ENCODE measurements around the gene CDRT4. TPM values are rescaled to one million over a fixed set of nuclear protein-coding genes. Genes with fewer than 3 reads are reported as not detected.

CDRT4 gene
- polyA plus RNA-seq, 3 donors: 1.9 to 11.6 (median 4.4) TPM

- DNase-seq (ENCODE audit: extremely low read depth in 1 of 11, low read depth in 9 of 11, low spot score in 4 of 11): no peak
These were observed 29.6 kb upstream of the CDRT4 start for GRCh38 chr17:15496735-15497670.

GRCh38 chr17:15494821-15495220 is 27.4 kb upstream of the CDRT4 start:
- no peak for DNase-seq (ENCODE audit: extremely low read depth in 1 of 11, low read depth in 9 of 11, low spot score in 4 of 11)

GRCh38 chr17:15493693-15494035 is 26.2 kb upstream of the CDRT4 start:
- DNase-seq (ENCODE audit: extremely low read depth in 1 of 11, low read depth in 9 of 11, low spot score in 4 of 11): no peak

DNA sequence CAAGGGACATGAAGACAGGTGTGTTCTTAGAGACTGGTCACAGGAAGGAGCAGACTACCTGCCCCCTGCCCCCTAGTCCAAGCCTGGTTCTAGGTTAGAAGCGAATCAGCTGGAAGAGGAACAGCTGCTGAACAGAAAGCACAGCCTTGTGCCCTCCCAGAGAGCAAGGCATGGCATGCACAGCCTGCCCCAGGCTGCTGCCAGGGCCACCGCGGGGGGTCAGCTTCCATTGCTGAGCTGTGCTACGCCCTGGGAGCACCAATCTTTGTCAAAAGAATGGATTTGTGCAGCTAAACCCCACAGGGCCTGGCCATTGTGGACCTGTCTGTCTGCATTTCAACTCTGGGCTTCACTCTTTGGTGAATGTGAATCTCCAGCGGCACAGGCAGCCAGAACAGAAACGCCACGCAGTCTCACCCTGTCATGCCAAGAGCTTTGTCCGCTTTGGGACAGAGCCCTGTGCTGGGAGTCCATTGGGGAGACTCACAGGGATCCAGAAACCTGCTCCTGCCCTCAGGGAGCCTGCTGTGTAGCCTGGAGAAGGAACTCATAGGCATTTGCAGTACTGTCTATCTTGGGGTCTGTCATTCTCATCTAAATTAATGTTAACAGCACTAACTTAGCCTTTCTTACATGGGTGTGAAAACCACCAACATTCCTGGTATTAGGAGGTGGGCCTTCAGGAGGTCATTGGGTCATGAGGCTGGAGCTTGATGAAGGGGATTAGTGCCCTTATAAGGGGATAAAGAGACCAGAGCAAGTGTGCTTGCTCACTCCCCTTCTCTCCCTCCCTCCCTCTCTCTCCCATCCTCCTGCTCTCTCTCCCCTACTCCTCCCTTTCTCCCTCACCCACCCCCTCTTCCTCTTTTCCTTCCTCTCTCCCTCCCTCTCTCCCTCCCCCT is 25.6 kb upstream of the CDRT4 start:
- no peak for DNase-seq (ENCODE audit: extremely low read depth in 1 of 11, low read depth in 9 of 11, low spot score in 4 of 11)

DNA sequence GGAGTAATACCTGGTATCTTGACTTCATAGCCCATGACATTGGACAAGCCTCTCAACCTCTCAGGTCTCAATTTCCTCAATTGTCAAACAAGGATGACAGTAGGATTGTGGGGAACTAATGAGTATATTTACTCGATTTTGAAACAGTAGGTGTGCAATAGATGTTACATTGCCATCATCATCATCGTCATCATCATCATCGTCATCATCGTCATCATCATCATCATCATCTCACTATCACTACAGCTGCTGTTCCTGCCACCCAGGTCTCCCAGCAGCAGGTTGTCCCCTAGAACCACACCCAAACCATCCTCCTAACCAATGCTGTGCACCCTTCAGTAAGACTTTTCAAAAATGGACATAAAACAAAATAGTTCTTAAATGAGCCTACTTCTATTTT is 24.8 kb upstream of the CDRT4 start:
- no peak for DNase-seq (ENCODE audit: extremely low read depth in 1 of 11, low read depth in 9 of 11, low spot score in 4 of 11)

GRCh38 chr17:15490634-15491261 is 23.3 kb upstream of the CDRT4 start:
- DNase-seq (ENCODE audit: extremely low read depth in 1 of 11, low read depth in 9 of 11, low spot score in 4 of 11): peak in 1 of 11 donors; percentile 45

DNA sequence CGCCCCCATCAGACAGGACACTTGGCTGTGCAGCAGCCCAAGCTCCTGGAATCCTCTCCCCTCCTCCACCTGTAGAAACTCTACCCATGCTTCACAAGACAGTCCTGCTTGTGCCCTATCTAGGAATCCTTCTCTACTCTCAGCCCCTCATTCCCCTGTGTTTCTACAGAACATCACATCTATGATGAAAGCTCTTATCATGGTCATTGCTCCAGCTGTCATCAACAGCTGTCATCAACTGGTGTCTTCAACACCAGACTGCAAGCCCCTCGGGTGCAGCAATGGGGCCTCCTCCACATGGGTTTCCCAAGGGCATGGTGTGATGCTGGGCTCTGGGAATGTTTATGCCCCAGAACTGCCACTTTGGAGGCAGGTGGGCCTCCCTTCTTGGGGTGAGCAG is 21.1 kb upstream of the CDRT4 start:
- no peak for DNase-seq (ENCODE audit: extremely low read depth in 1 of 11, low read depth in 9 of 11, low spot score in 4 of 11)

GRCh38 chr17:15485045-15485444 is 17.6 kb upstream of the CDRT4 start:
- DNase-seq (ENCODE audit: extremely low read depth in 1 of 11, low read depth in 9 of 11, low spot score in 4 of 11): no peak

DNA sequence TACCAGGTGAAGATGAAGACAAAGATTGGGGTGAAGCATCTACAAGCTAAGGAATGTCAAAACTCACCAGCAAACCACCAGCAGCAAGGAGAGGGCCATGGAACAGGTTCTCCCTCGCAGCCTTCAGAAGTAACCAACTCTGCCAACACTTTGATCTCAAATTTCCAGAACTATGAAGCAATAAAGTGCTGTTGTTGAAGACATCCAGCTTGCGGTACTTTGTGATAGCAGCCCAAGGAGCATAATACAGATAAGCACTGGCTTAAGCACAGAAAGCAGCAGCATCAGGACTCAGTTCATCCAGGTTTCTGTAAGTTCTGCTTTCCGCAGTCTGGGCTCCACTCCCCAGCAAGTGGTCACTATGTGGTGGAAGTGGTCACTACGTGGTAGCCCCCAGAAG is 16.0 kb upstream of the CDRT4 start:
- no peak for DNase-seq (ENCODE audit: extremely low read depth in 1 of 11, low read depth in 9 of 11, low spot score in 4 of 11)

- DNase-seq (ENCODE audit: extremely low read depth in 1 of 11, low read depth in 9 of 11, low spot score in 4 of 11): no peak
These were observed 15.1 kb upstream of the CDRT4 start for GRCh38 chr17:15482476-15482875.

DNA sequence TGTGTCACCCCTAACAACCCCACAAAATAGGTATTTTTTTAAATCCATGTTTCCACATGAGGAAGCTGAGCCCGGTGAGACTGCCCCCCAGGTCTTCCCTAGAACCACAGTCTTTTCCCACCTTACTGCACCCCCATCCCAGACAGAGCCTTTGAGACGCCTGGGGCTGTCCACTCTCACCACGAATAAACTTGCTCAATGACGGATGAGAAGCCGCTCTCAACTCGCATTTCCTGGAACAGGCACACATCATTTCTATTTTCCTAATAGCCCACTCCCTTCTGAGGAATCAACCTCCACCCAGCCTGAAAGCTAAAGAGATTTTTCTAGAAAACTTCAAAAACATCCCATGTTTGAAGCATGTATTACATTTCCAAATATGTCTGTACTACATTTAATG is 14.1 kb upstream of the CDRT4 start:
- no peak for DNase-seq (ENCODE audit: extremely low read depth in 1 of 11, low read depth in 9 of 11, low spot score in 4 of 11)

GRCh38 chr17:15480204-15480603 is 12.8 kb upstream of the CDRT4 start:
- DNase-seq (ENCODE audit: extremely low read depth in 1 of 11, low read depth in 9 of 11, low spot score in 4 of 11): no peak

- no peak for DNase-seq (ENCODE audit: extremely low read depth in 1 of 11, low read depth in 9 of 11, low spot score in 4 of 11)
These were observed 12.3 kb upstream of the CDRT4 start for GRCh38 chr17:15479703-15480102.

DNA sequence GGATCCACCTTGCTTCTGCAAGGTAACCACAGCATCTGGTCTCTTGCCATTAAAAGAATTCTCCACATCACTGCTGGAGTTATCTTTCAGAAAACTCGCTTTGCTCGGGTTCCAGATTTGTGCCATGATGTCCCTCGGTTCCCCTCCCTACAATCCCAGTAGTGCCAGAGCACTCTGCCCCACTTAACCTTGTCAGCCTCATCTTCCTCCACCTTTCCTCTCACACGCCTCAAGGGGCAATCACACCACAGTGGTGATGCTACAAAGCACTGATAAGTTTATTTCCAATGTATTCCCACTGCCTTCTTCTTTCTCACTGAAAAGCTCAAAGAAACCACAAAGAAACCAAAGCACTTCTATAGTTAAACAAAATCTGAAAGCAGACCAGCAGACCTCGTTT is 11.4 kb upstream of the CDRT4 start:
- no peak for DNase-seq (ENCODE audit: extremely low read depth in 1 of 11, low read depth in 9 of 11, low spot score in 4 of 11)

- DNase-seq (ENCODE audit: extremely low read depth in 1 of 11, low read depth in 9 of 11, low spot score in 4 of 11): no peak
These were observed 8.4 kb upstream of the CDRT4 start for GRCh38 chr17:15475631-15476354.

GRCh38 chr17:15472891-15473290 is 5.5 kb upstream of the CDRT4 start:
- DNase-seq (ENCODE audit: extremely low read depth in 1 of 11, low read depth in 9 of 11, low spot score in 4 of 11): no peak

GRCh38 chr17:15470536-15470935 is 3.1 kb upstream of the CDRT4 start:
- no peak for DNase-seq (ENCODE audit: extremely low read depth in 1 of 11, low read depth in 9 of 11, low spot score in 4 of 11)

GRCh38 chr17:15469260-15469659 is 1.8 kb upstream of the CDRT4 start:
- DNase-seq (ENCODE audit: extremely low read depth in 1 of 11, low read depth in 9 of 11, low spot score in 4 of 11): no peak

DNA sequence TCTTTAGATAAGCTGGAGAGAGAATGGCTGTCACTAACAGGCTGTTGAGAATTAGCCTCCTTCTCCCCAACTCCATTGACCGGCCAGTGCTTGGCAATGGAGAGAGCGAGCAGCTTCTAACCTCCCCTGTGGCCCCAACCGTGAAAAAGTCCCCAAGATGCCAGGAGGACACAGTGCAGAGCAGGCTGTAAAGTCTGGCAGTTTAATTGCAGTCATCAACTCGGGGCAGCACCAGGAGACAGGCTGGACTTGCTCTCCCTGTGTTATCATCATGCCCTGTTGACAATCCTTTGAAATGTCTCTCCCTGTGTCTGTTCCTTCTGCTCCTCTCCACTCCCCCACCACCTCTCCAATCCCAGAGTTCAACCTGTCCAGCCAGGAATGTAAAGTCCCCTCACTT is 705 bp upstream of the CDRT4 start:
- DNase-seq (ENCODE audit: extremely low read depth in 1 of 11, low read depth in 9 of 11, low spot score in 4 of 11): no peak
